Upper lobe of left lung (tissue), 4 donors: ENCODE data around the gene SH3BGRL2.
"Not testable (repeated sequence)": the region's sequence is repeated elsewhere in the genome, so short reads cannot be mapped to it uniquely, and the experiment has no call there.

Source experiments
- EP300 ChIP-seq, 4 donors: sonication (generic); formaldehyde crosslinking; IDR thresholded peaks; one replicate each; pipeline ENCODE4 v1.5.1; 2017; ENCODE audit warnings: antibody characterized with exemption in 4 of 4, control low read depth in 2 of 4
- POLR2A ChIP-seq, 4 donors: fragments of 450-650 bp; IDR thresholded peaks; one replicate each; pipeline ENCODE4 v1.5.1; 2016 to 2017; ENCODE audit warnings: antibody characterized with exemption in 4 of 4, mild to moderate bottlenecking in 2 of 4
- POLR2AphosphoS5 ChIP-seq, 2 donors: sonication (generic); formaldehyde crosslinking; IDR thresholded peaks; one replicate each; pipeline ENCODE4 v1.5.1; 2017; ENCODE audit warnings: antibody characterized with exemption in 2 of 2
- TF ChIP-seq, protein P1 (sequence below), 6 experiments: fragments of 450-650 bp in 4 of 6; fragments of 200-600 bp in 2 of 6; sonication (generic) in 2 of 6; IDR thresholded peaks; one replicate each; pipeline ENCODE4 v1.5.1; 2016 to 2019; ENCODE audit warnings: antibody characterized with exemption in 6 of 6

DNA sequence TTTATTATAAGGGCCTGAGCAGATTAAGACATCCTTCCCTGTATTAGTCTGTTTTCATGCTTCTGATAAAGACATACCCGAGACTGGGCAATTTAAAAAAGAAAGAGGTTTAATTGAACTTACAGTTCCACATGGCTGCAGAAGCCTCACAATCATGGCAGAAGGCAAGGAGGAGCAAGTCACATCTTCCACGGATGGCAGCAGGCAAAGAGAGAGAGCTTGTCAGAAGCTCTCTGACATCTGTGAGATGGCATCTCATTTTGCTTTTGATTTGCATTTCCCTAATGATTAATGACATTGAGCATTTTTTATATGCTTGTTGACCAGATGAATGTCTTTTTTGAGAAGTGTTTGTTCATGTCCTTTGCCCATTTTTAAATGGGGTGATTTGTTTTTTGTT lies 114.2 kb downstream of the SH3BGRL2 start:
- TF ChIP-seq, protein P1, sequence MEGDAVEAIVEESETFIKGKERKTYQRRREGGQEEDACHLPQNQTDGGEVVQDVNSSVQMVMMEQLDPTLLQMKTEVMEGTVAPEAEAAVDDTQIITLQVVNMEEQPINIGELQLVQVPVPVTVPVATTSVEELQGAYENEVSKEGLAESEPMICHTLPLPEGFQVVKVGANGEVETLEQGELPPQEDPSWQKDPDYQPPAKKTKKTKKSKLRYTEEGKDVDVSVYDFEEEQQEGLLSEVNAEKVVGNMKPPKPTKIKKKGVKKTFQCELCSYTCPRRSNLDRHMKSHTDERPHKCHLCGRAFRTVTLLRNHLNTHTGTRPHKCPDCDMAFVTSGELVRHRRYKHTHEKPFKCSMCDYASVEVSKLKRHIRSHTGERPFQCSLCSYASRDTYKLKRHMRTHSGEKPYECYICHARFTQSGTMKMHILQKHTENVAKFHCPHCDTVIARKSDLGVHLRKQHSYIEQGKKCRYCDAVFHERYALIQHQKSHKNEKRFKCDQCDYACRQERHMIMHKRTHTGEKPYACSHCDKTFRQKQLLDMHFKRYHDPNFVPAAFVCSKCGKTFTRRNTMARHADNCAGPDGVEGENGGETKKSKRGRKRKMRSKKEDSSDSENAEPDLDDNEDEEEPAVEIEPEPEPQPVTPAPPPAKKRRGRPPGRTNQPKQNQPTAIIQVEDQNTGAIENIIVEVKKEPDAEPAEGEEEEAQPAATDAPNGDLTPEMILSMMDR (IDR thresholded peaks at IDR 0.05) = not testable (repeated sequence)
- not testable (repeated sequence) for TF ChIP-seq POLR2AphosphoS5, POLR2A, EP300 (IDR thresholded peaks at IDR 0.05)
